H9 (cell line): ENCODE data around the gene PPM1G. TPM values are rescaled to one million over a fixed set of nuclear protein-coding genes. Genes with fewer than 3 reads are reported as not detected.

Source experiments
- DNase-seq: peaks from one replicate; pipeline ENCODE4 v3.0.0-alpha.2; 2017
- H2AFZ ChIP-seq: one replicate; pipeline ENCODE4 v1.6.1; 2013; ENCODE audit warnings: mild to moderate bottlenecking, low read length, control low read depth, moderate library complexity
- H2AK5ac ChIP-seq: 2 replicates; pipeline ENCODE4 v1.6.1; 2013; ENCODE audit warnings: low read length, control low read depth, mixed read lengths; ENCODE audit not compliant: insufficient read length
- H2BK120ac ChIP-seq: one replicate; pipeline ENCODE4 v1.6.1; 2013; ENCODE audit warnings: low read depth, mild to moderate bottlenecking, low read length, control low read depth, inconsistent platforms; ENCODE audit not compliant: poor library complexity, severe bottlenecking
- H2BK12ac ChIP-seq: 2 replicates; pipeline ENCODE4 v1.6.1; 2013; ENCODE audit warnings: low read length, control low read depth, mixed read lengths, low read depth; ENCODE audit not compliant: insufficient read length
- H2BK15ac ChIP-seq: 2 replicates; pipeline ENCODE4 v1.6.1; 2013; ENCODE audit warnings: low read depth, low read length, control low read depth
- H2BK20ac ChIP-seq: one replicate; pipeline ENCODE4 v1.6.1; 2013; ENCODE audit warnings: low read depth, mild to moderate bottlenecking, low read length, control low read depth, inconsistent platforms; ENCODE audit not compliant: poor library complexity, severe bottlenecking
- H2BK5ac ChIP-seq: 2 replicates; pipeline ENCODE4 v1.6.1; 2013; ENCODE audit warnings: low read length, control low read depth, mixed read lengths; ENCODE audit not compliant: insufficient read length
- H3K14ac ChIP-seq: 2 replicates; pipeline ENCODE4 v1.6.1; 2013; ENCODE audit warnings: low read length, control low read depth; ENCODE audit not compliant: insufficient read depth
- H3K18ac ChIP-seq: 2 replicates; pipeline ENCODE4 v1.6.1; 2013; ENCODE audit warnings: low read depth, mild to moderate bottlenecking, mixed read lengths, low read length, control low read depth; ENCODE audit not compliant: insufficient read length
- H3K23ac ChIP-seq: 2 replicates; pipeline ENCODE4 v1.6.1; 2013; ENCODE audit warnings: low read length, control low read depth, mixed read lengths, low read depth; ENCODE audit not compliant: insufficient read length
- H3K23me2 ChIP-seq: 2 replicates; pipeline ENCODE4 v1.6.1; 2013; ENCODE audit warnings: low read depth, mild to moderate bottlenecking, mixed read lengths, low read length, control low read depth; ENCODE audit not compliant: insufficient read length, poor library complexity, severe bottlenecking
- H3K27ac ChIP-seq: 2 replicates; pipeline ENCODE4 v1.5.1; 2013; ENCODE audit warnings: low read length, control low read depth, mixed read lengths, low read depth; ENCODE audit not compliant: insufficient read length
- H3K27me3 ChIP-seq: 2 replicates; pipeline ENCODE4 v1.6.1; 2013; ENCODE audit warnings: low read length, control low read depth, inconsistent platforms; ENCODE audit not compliant: insufficient read depth
- H3K4ac ChIP-seq: 2 replicates; pipeline ENCODE4 v1.6.1; 2013; ENCODE audit warnings: low read depth, mild to moderate bottlenecking, control low read depth, inconsistent platforms, low read length, moderate library complexity
- H3K4me1 ChIP-seq: 2 replicates; pipeline ENCODE4 v1.6.1; 2013; ENCODE audit warnings: low read length, control low read depth, inconsistent platforms; ENCODE audit not compliant: insufficient read depth
- H3K4me2 ChIP-seq: 2 replicates; pipeline ENCODE4 v1.6.1; 2013; ENCODE audit warnings: low read length, control low read depth, mixed read lengths; ENCODE audit not compliant: insufficient read length, insufficient read depth
- H3K56ac ChIP-seq: 2 replicates; pipeline ENCODE4 v1.6.1; 2013; ENCODE audit warnings: low read depth, mild to moderate bottlenecking, mixed read lengths, low read length, control low read depth; ENCODE audit not compliant: insufficient read length
- H3K79me1 ChIP-seq: 2 replicates; pipeline ENCODE4 v1.6.1; 2013; ENCODE audit warnings: low read depth, mild to moderate bottlenecking, moderate library complexity, low read length, control low read depth, inconsistent platforms; ENCODE audit not compliant: insufficient read depth, poor library complexity, severe bottlenecking
- H3K79me2 ChIP-seq: 2 replicates; pipeline ENCODE4 v1.6.1; 2013; ENCODE audit warnings: low read length, control low read depth, inconsistent platforms; ENCODE audit not compliant: insufficient read depth
- H3K9ac ChIP-seq: 2 replicates; pipeline ENCODE4 v1.6.1; 2013; ENCODE audit warnings: low read length, control low read depth, mixed read lengths; ENCODE audit not compliant: insufficient read length; ENCODE audit errors: extremely low read depth
- H3K9me3 ChIP-seq: one replicate; pipeline ENCODE4 v1.6.1; 2013; ENCODE audit warnings: low read depth, low read length, inconsistent platforms; ENCODE audit not compliant: control insufficient read depth
- H3T11ph ChIP-seq: one replicate; pipeline ENCODE4 v1.6.1; 2013; ENCODE audit warnings: mild to moderate bottlenecking, low read length, control low read depth, inconsistent platforms
- H4K20me1 ChIP-seq: one replicate; pipeline ENCODE4 v1.6.1; 2013; ENCODE audit not compliant: control insufficient read depth, insufficient read length, insufficient read depth
- H4K5ac ChIP-seq: 2 replicates; pipeline ENCODE4 v1.6.1; 2013; ENCODE audit warnings: low read depth, mild to moderate bottlenecking, mixed read lengths, low read length, control low read depth; ENCODE audit not compliant: insufficient read length
- H4K8ac ChIP-seq: replicated peaks from 2 replicates; pipeline ENCODE4 v1.6.1; 2013; ENCODE audit warnings: low read length, control low read depth, mixed read lengths, low read depth; ENCODE audit not compliant: insufficient read length
- H4K91ac ChIP-seq: 2 replicates; pipeline ENCODE4 v1.6.1; 2013; ENCODE audit warnings: low read depth, mild to moderate bottlenecking, moderate library complexity, mixed read lengths, low read length, control low read depth; ENCODE audit not compliant: insufficient read length
- H3K27ac Mint-ChIP-seq, 3 experiments: 2 replicates in 2 of 3; 3 replicates in 1 of 3; pipeline ENCODE4 v1.8.0; 2020 to 2021; ENCODE audit warnings: mixed read lengths in 3 of 3, mild to moderate bottlenecking in 1 of 3, moderate library complexity in 1 of 3
- H3K27me3 Mint-ChIP-seq: 2 replicates; pipeline ENCODE4 v1.8.0; 2021; ENCODE audit warnings: low read depth, mild to moderate bottlenecking, moderate library complexity, mixed read lengths
- H3K36me3 Mint-ChIP-seq, 3 experiments: 2 replicates in 2 of 3; 3 replicates in 1 of 3; pipeline ENCODE4 v1.8.0; 2020 to 2021; ENCODE audit warnings: low read depth in 3 of 3, mixed read lengths in 3 of 3; ENCODE audit not compliant: insufficient read depth in 1 of 3
- H3K4me1 Mint-ChIP-seq, 2 experiments: 2 replicates each; pipeline ENCODE4 v1.8.0; 2020; ENCODE audit warnings: mixed read lengths in 2 of 2
- H3K4me3 Mint-ChIP-seq, 2 experiments: 2 replicates in 1 of 2; 3 replicates in 1 of 2; pipeline ENCODE4 v1.8.0; 2020 to 2021; ENCODE audit warnings: mild to moderate bottlenecking in 2 of 2, mixed read lengths in 2 of 2, moderate library complexity in 1 of 2
- H3K9me3 Mint-ChIP-seq, 2 experiments: 2 replicates in 1 of 2; 3 replicates in 1 of 2; pipeline ENCODE4 v1.8.0; 2020; ENCODE audit warnings: mild to moderate bottlenecking in 2 of 2, mixed read lengths in 2 of 2, moderate library complexity in 1 of 2
- WGBS: extraction: QIAGEN DNeasy Blood & Tissue Kit; methylation state at CpG from one replicate; pipeline ENCODE4 v1.1.7; 2013; ENCODE audit warnings: missing lambda C conversion rate, low lambda C conversion rate, mixed read lengths; ENCODE audit not compliant: insufficient read length; ENCODE audit errors: extremely low coverage; 5-methylcytosine and 5-hydroxymethylcytosine counted together
- total RNA-seq: library from RNA; stranded (reverse); gene quantifications from 2 replicates; pipeline ENCODE4 v1.2.1, GENCODE V29; 2021
- TF ChIP-seq, protein P1 (sequence below): fragments of 200-600 bp; sonication (generic); conservative IDR thresholded peaks from 3 replicates; pipeline ENCODE4 v1.8.0; 2021; ENCODE audit warnings: antibody characterized with exemption, mild to moderate bottlenecking

Gene PPM1G
- total RNA-seq, 1 experiment from 2014 or later = 146 TPM

DNA sequence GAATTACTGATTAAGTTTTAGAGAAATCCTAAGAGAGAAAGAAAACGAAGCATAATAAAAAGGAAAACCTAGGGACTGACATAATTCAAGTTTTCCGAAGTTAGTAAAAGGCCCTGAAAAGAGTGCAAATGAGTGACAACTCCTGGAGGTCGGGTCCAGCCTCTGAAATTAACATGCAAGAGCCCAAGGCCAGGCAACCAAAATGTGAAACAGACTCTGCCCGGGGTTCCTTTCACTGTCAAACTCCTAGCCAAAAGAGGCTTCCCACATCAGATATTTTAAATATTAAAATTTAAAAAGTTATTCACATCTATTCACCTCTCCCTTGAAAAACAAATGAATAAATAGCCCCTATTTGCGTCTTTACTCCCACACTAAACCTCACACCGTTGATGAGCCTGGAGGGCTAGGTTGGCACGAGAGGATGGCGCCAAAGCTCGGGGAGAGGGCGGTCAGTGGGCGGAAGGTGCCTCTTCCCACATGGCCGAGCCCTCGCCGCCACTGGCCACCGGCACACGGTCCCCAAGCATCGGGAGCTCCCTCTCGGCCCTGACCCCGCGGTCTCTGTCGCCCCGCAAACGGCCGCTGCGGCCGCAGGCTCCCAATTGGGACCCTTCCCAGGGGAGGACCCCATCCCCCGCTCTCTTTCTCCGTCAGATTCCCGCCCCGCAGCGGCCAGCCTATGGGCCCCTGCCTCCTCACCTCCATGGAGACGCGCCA is 630 bp downstream of the PPM1G start:
- H4K91ac ChIP-seq = no peak overlapping the region
- H2BK20ac ChIP-seq = no peak overlapping the region
- H2BK15ac ChIP-seq = no peak overlapping the region
- H3K27me3 Mint-ChIP-seq = no peaks in the 10 kb centered on the region; the same call in 1 of the 2 replicates
- peak overlapping the region; percentile 89 to 93 for H3K4me3 Mint-ChIP-seq
- H4K20me1 ChIP-seq = no peaks in the 10 kb centered on the region
- no peak overlapping the region for H3K56ac ChIP-seq
- H3K79me2 ChIP-seq = peaks cover 34% of the 10 kb centered on the region; the same call in 1 of the 2 replicates
- H3K18ac ChIP-seq = no peak overlapping the region
- H3K79me1 ChIP-seq = peaks cover 3% of the 10 kb centered on the region
- WGBS = no CpG with 5 or more reads among the region's 33 CpGs
- H4K5ac ChIP-seq = no peak overlapping the region
- H2AK5ac ChIP-seq = no peak overlapping the region
- H2BK120ac ChIP-seq = no peak overlapping the region
- H3K27ac ChIP-seq = no peak overlapping the region
- no peak overlapping the region for H3K4ac ChIP-seq
- DNase-seq = no peak
- H4K8ac ChIP-seq = no peak overlapping the region
- H3K9me3 ChIP-seq = no peaks in the 10 kb centered on the region
- H2BK12ac ChIP-seq = no peak overlapping the region
- no peaks in the 10 kb centered on the region for H3K27me3 ChIP-seq
- H3K14ac ChIP-seq = peak overlapping the region; percentile 49
- H2AFZ ChIP-seq = no peak overlapping the region
- H3K9me3 Mint-ChIP-seq = peaks cover 4 to 11% of the 10 kb centered on the region in 2 experiments; a peak in 2 of 5 replicates
- peak overlapping the region; percentile 86 for H3K9ac ChIP-seq
- H2BK5ac ChIP-seq = no peak overlapping the region
- peaks cover 9% of the 10 kb centered on the region for H3K23me2 ChIP-seq
- TF ChIP-seq, protein P1, sequence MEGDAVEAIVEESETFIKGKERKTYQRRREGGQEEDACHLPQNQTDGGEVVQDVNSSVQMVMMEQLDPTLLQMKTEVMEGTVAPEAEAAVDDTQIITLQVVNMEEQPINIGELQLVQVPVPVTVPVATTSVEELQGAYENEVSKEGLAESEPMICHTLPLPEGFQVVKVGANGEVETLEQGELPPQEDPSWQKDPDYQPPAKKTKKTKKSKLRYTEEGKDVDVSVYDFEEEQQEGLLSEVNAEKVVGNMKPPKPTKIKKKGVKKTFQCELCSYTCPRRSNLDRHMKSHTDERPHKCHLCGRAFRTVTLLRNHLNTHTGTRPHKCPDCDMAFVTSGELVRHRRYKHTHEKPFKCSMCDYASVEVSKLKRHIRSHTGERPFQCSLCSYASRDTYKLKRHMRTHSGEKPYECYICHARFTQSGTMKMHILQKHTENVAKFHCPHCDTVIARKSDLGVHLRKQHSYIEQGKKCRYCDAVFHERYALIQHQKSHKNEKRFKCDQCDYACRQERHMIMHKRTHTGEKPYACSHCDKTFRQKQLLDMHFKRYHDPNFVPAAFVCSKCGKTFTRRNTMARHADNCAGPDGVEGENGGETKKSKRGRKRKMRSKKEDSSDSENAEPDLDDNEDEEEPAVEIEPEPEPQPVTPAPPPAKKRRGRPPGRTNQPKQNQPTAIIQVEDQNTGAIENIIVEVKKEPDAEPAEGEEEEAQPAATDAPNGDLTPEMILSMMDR = no peak
- H3K23ac ChIP-seq = no peak overlapping the region
- H3K4me1 Mint-ChIP-seq = peaks cover 18 to 20% of the 10 kb centered on the region in 2 experiments
- H3K4me1 ChIP-seq = no peaks in the 10 kb centered on the region
- H3K4me2 ChIP-seq = peak overlapping the region; percentile 74
- H3K36me3 Mint-ChIP-seq = peaks cover 4 to 28% (median 20%) of the 10 kb centered on the region in 3 experiments; a peak in 6 of 7 replicates
- H3K27ac Mint-ChIP-seq = peak overlapping the region; percentile 61 to 93 (median 87); a peak in 4 of 7 replicates
- no peak overlapping the region for H3T11ph ChIP-seq
